Erythroblast (primary cell): ENCODE results near the gene HSP90AA1.

Experiments used
- GATA1 ChIP-seq: IDR thresholded peaks from 2 replicates; pipeline ENCODE4 v1.6.1; 2011; ENCODE audit warnings: low read depth, mild to moderate bottlenecking, control low read depth, low read length, moderate library complexity
- POLR2A ChIP-seq: IDR thresholded peaks from 2 replicates; pipeline ENCODE4 v1.6.1; 2011; ENCODE audit warnings: mild to moderate bottlenecking, low read length

GRCh38 chr14:102046337-102047278 is 40.2 kb downstream of the HSP90AA1 start:
- TF ChIP-seq POLR2A, result no peak
- no peak for TF ChIP-seq GATA1
